Activated gamma-delta T cell treated with anti-CD3 and anti-CD28 coated beads, Interleukin-2, amount 50 U/mL, for 16 hours (primary cell): ENCODE results near the gene MARK1.
"Not testable (repeated sequence)": the region's sequence is repeated elsewhere in the genome, so short reads cannot be mapped to it uniquely, and the experiment has no call there.

Experiments used
- DNase-seq: peaks from one replicate; pipeline ENCODE4 v3.0.0-alpha.2; 2020; ENCODE audit warnings: low read depth

Gene MARK1

DNA sequence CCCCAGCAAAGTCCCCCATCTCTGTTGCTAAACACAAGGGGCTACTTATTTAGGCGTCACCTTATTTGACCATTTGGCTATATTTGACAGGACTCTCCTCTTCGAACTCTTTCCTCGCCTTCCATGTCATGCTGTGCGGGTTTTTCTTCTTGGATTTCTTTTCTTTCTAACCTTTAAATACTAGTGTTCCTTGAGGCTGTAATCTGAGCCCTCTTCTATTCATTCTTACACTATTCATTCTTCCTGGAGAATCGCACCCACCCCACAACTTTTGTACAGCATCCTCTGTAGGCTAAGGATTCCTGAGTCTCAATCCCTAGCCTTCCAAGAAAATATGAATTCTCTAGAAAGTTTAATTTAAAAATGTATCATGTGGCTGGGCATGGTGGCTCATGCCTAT, 100.5 kb downstream of the MARK1 start:
- DNase-seq: no peak

DNA sequence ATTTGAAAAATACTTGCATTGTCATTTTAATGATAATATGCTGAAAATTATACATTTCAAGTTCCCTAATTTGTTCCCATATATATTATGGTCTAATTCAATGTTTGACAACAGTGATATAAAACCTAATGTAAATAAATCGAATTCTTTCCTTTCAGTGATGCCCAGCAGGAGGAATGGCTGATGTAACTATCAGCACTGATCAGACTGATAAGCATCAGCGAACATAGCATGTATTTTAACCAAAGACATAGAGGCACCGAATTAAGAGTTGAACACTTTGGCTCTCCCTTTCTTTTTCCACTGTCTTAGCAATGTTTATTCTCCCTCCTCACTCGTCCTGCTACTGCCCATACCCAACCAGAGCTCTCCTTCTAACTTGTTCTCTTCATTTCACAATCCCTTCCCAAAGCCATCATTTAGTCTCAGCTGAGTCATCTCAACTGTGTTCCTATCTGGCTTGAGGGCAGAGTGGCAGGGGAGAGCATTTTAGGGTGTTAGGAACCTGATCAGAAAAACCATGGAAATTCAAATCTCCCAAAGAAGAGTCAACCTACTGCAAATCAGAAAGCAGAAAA, 103.4 kb downstream of the MARK1 start:
- no peak for DNase-seq

GRCh38 chr1:220637759-220638158, 109.8 kb downstream of the MARK1 start:
- DNase-seq: no peak

DNA sequence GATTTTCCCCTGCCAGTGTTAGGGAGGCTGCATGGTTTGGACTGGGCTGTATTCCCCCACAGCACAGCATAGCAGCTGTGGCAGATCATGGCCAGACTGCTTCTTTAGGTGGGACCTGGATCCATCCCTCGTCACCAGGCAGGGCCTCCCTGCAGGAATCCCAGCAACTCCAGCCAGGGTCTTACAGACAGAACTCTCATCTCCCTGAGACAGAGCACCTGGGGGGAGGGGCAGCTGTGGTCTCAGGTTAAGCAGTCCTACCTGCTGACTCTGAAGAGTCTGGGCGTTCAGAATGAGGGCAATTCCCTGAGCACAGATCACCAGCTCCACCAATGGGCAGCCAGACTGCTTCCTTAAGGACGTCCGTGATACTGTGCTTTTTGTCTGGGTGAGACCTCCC, 114.3 kb downstream of the MARK1 start:
- no peak for DNase-seq

DNA sequence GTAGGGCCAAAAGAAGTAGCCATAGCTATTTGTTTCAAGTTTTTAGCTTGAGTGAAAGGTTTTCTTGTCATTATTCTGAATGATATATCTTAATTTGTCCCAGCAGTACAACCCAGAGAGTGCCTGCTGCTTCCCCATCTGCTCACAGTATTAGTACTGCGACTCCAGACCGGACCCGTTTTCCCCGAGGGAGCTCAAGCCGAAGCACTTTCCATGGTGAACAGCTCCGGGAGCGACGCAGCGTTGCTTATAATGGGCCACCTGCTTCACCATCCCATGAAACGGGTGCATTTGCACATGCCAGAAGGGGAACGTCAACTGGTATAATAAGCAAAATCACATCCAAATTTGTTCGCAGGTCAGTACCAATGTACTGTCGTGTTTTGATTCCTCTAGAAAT, 125.1 kb downstream of the MARK1 start:
- no peak for DNase-seq

DNA sequence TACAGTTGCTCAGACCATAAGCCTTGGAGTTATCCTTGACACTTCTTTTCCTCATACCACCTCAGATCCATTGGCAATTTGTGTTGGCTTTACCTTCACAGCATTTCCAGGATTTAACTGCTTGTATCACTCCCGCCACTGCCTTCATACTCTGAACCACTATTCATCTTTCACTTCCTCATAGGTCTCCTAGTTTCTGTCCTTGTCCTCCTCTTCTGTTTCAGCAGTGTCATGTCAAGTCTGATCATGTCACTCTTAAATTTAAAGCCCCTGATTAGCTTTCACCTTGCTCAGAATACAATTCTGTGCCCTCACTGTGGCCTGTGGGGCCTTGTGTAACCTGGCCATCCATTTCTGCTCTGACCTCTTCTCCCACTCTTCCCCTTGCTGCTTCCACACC, 127.6 kb downstream of the MARK1 start:
- DNase-seq: no peak

GRCh38 chr1:220655961-220656740, 128.2 kb downstream of the MARK1 start:
- no peak for DNase-seq

- no peak for DNase-seq
Observed at GRCh38 chr1:220666349-220666748, 138.4 kb downstream of the MARK1 start.

GRCh38 chr1:220669005-220669404, 141.1 kb downstream of the MARK1 start:
- DNase-seq: no peak

DNA sequence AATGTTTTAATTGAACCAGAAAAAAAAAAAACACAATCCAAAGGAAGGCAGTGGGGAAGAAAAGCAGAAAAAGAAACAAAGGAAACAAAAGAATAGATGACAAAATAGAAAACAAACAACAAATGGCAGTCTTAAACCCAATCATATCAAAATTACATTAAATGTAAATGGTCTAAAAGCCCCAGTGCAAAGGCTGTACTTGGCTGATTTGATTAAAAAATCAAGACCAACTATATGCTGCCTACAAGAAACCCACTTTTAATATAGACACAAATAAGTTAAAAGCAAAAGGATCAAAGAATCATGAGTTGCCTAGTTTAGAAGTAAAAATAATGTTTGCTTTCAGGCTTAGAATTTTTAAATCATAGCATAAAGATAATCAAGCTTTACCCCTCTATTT, 142.4 kb downstream of the MARK1 start:
- no peak for DNase-seq

- no peak for DNase-seq
Observed at GRCh38 chr1:220673921-220674320, 146.0 kb downstream of the MARK1 start.

DNA sequence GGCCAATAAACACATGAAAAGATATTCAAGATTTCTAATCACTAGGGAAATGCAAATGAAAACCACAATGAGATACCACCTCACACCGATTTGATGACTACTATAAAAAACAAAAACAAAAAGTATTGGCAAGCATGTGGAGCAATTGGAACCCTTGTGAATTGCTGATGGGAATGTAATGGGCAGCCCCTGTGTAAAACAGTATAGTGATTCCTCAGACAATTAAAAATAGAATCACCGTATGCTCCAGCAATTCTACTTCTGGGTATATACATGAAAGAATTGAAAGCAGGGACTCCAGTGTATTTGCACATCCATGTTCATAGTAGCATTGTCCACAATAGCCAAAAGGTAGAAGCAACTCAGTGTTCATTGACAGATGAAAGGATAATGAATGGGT, 149.3 kb downstream of the MARK1 start:
- no peak for DNase-seq

DNA sequence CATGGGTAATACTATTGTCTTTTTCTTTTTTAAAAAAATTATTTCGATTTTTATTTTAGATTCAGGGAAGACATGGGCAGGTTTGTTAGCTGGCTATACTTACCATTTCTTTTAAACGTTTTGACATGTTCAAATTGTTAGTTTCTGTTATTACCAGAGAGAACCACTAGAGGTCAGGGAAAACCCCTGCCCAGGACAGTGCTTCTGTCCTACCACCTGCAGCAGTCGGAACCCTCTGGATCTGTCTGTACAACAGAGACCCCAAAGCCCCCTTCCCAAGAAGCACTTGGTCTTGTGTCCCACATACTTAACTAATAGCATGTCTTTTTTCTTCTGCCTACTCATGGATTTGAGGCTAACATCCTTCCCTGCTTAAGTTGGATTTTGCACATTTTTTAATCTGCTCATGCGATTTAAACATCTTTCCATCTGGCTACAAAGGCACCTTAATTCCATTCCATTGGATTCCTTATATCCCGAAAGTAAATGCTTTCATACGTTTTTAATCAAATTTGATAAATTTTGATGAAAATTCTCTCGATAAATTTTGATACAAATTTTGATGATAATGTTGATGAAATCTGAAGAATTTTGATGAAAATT, 152.2 kb downstream of the MARK1 start:
- no peak for DNase-seq

DNA sequence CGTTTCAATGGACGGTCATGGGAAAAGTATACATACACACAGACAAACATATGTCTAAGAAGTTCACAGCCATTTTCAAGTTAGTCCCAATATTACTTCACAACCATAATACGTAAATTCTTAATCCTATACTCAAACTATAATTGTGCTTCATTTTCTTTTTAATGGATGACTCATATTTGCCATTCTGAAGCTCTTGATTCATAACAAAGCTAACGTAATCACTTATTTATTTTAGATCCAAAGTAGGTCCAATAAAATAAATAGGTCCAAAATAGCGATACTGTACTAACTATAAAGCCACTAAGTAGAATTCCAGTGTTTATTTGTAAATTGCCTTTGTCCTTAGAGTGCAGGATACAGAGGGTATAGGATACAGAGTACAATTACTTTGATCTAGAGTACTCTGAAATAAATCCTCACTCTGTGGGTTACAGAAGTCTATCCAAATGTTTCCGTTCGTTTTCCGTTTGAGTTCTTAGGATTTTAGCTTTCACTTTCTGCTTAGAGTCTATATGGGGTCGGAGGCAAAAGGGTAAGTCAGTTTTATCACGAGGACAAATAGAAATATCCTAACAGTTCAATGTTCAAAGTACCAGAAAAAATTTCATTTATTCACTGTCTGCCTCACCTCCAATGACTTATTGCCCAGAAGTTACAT, 153.4 kb downstream of the MARK1 start:
- DNase-seq: no peak

GRCh38 chr1:220682901-220683576, 155.1 kb downstream of the MARK1 start:
- no peak for DNase-seq

GRCh38 chr1:220683716-220684115, 155.8 kb downstream of the MARK1 start:
- not testable (repeated sequence) for DNase-seq

- no peak for DNase-seq
Observed at GRCh38 chr1:220684890-220685289, 157.0 kb downstream of the MARK1 start.

DNA sequence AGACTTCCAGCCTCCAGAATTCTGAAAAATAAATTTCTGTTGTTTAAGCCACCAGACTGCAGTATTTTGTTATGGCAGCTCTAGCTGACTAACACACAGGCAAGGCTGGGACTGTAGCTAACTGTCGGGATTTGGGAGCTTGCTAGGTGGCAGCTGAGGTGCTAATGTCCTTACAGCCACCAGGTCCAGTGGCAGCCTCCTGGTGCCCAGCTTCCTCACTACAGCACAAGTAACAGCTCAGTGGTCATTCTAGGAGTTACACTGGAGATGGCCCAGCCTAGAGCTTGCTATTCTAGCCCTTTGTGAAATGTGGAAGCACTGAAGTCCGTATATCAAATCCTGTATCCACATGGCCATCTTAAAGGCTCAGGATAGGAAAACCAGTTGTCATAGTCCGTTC, 157.9 kb downstream of the MARK1 start:
- DNase-seq: no peak

DNA sequence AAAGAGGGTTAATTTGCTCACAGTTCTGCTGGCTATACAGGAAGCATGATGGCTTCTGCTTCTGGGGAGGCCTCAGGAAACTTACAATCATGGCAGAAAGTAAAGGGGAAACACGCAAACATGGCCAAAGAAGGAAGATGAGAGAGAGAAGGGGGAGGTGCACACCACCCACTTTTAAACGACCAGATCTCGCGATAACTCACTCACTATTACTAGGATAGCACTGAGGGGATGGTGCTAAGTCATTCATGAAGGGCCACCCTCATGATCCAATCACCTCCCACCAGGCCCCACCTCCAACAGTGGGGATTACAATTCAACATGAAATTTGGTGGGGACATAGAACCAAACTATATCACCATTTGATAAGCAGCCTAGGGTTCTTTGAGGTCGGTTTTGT, 159.9 kb downstream of the MARK1 start:
- DNase-seq: no peak

DNA sequence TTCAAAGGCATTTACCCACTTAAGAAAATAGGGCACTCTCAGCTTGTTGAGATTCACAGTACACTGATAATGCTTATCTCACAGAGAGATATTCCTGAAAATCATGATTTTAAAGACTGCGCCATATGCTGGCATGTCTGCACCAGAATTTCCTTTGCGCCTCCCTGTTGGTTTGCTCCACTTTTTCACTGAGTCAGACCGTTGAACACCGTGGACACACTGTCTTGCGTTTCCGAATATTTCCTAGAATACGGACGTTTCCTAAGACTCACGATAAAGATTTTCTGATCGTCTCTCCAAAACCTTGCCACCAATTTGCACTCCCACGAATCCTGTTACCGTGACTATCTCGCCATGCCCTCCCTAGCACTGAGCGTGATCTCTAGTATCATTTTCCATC, 161.7 kb downstream of the MARK1 start:
- DNase-seq: no peak

- DNase-seq: peak; percentile 40
Observed at GRCh38 chr1:220690140-220691052, 162.5 kb downstream of the MARK1 start, which contains the start of gene C1orf115. Gene C1orf115, plus strand, starts transcription at chr1:220690363. Its CDS starts 40 bp downstream, at chr1:220690403.
